Globus pallidus (tissue), 1 donor: Measurements from ENCODE around the gene CLTCL1.
"Not testable (repeated sequence)": the region's sequence is repeated elsewhere in the genome, so short reads cannot be mapped to it uniquely, and the experiment has no call there.

Experiments
- DNase-seq: peaks from one replicate; pipeline ENCODE4 v3.0.0-alpha.2; 2015; ENCODE audit warnings: low spot score

The CLTCL1 gene

DNA sequence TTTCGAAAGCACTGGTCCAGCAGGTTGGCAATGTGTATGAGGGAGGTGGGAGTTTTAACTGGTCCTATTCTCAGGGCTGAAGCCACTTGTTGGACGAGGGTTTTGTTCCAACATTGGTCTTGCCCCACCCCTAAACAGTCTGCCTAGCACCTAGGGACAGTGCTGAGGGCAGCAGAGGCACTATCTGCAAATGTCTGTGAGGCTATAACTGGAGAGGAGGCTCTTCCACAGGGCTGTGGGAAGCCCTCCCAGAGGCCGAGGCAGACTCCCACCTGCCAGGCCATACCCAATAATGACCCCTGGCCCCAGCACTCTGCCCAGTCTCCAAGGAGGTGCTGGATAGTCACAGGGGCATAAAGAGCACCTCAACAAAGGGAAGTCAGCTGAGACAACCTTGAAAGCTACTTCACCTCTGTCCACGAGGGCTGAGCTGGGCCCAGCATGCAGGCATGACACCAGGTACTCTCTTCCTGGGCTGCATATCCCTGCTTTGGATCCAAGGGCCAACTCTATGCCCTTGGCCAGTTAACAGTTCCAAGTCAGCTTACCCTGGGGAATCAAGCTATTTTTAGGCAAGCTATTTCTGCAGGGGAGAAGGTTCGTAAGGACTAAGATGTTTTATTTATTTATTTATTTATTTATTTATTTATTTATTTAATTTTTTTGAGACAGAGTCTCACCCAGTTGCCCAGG is 72.8 kb downstream of the CLTCL1 start:
- no peak for DNase-seq

DNA sequence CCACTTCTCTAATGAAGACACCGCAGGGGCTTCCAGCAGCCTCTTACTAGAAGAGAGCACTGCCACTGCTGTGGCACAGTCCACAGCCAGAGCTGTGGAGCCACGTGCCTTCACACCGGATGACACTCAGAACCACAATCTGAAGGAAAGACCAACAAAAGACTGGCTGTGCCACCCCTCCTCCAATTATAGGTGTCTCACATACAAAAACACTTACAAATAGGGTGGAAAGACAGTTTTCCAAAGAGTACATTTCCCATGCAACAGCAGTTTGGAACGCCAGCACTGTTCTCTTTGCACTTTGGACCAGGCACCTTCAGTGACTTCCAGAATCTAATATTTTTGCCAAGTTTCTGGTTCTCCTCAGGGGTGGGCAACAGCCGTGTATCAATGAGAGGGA is 74.9 kb downstream of the CLTCL1 start:
- DNase-seq, result no peak

DNA sequence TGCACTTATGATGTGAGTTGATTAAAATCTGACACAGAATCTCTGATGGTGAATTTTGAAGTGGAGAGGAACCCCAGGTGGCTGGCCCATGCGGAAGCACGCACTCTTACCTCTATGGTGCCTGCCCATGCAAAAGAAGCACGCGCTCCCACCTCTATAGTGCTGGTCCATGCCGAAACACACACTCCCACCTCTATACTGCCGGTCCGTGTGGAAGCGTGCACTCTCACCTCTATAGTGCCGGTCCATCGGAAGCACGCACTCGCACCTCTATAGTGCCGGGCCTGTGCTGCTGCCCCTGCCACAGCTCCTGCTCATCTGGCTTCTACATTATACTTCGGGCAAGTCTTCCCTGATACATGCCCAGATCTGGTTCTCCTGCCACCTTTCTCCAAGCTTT is 76.2 kb downstream of the CLTCL1 start:
- no peak for DNase-seq

DNA sequence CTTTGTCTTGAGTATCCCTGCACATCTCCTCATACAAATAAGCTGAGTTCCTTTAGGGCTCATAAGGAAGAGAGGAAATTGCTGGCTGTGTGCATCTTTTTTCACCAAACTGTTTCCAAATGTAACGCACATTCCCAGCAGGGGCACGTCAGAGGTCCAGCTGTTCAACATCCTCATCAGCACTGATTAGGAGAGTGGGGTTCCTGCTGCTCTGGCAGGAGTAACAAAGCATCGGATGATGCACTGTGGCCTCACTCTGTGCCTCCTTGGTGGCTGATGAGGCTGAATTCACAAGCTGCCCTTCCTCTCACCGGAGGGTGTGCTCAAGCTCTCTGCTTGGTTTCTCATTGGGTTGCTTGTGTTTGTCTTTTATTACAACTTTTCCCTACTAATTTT is 77.4 kb downstream of the CLTCL1 start:
- DNase-seq, result peak; percentile 15

DNA sequence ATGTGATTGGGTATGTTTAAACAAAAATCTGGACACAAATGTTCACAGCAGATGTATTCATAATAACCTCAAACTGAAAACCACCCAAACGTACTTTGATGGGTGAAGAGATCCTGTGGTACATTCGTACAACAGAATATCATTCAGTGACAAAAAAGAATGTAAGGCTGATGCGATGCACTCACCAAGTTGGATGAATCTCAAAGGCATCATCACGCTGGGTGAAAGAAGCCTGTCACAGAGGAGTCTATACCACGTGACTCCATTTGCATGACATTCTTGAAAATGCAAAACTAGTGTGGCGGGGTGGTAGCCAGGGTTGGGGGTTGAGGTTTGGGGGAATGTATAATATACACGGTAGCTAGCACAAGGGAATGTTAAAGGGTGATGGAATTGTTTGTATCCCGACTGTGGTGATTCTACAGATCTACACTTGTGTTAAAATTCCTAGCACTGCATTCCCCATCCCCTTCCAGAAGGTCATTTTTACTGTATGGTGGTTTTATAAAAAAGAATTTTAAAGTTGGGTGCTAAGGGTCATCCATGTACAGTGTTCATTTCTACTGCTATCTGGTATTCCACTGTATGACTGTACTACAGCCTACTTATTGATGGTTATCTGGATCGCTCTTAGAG is 78.0 kb downstream of the CLTCL1 start:
- DNase-seq, result peak; percentile 80

DNA sequence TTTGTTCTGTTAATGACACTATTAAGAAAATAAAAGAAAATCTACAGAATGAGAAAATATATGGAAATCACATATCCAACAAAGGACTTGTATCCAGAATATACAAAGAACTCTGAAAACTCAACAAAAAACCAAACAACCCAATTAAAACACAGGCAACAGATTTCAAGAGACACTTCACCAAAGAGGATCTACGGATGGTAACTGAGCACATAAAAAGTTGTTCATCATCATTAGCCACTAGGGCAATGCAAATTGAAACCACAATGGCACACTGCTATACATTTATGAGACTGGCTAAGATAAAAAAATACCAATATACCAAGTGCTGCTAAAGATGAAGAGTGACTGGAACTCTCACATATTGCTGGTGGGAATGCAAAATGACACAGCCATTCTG is 78.5 kb downstream of the CLTCL1 start:
- no peak for DNase-seq

DNA sequence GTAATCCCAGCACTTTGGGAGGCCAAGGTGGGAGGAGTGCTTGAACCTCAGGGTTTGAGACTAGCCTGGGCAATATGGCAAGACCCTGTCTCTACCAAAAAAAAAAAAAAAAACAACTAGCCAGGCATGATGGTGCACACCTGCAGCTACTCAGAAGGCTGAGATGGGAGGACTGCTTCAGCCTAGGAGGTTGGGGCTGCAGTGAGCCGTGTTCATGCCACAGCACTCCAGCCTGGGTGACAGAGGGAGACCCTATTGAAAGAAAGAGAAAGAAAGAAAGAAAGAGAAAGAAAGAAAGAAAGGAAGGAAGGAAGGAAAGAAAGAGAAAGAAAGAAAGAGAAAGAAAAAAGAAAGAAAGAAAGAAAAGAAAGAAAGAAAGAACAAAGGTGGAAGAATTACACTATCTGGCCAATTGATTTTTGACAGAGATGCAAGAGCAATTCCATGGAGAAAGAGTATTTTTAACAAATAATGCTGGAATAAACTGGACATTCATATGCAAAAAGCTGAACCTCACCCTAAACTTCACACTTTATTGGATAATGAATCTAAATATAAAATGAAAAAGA is 79.1 kb downstream of the CLTCL1 start:
- no peak for DNase-seq

DNA sequence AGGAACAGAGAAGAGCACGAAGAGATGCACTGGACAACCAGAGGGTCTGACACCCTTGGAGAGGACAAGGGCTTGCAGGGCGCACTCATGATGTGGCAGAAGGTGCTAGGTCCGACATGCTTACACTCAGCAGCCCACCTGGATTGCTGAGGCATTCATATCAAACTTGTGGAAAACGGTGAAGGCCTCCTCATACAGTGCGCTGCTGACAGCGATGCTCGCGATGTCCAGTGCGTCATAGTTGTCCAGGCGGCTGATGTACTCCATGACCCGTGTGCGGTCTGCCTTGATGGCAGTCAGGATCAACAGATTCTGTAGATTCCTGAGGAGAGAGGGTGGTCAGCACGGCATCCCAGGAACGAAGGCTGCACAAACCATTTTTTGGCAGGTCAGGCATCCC is 81.3 kb downstream of the CLTCL1 start:
- DNase-seq, result no peak

DNA sequence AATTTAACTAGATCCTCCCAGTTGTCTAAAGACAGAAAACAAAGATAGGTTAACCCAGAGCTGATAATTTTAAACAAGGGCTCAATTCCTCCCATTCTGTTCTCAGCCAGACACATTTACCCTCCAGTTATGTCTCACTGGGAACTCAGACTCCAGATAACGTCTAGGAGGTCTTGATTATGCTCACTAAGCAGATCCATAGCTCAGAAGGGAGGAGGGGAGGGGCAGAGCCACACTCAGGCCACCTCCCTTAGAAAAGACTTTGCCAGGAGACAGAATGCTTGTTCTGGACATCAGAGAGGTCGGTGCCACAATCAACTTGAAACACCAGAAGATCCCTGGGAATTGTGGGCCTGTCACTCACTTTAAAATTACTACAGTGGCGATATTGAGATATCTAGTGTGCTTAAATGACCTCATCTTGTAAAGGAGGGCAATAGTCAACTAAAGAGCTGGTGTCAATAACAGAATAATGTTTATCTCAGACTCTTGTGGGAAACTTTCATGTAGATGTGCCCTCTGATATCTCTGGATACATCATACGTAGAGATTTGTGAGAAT is 83.2 kb downstream of the CLTCL1 start:
- DNase-seq, result no peak

DNA sequence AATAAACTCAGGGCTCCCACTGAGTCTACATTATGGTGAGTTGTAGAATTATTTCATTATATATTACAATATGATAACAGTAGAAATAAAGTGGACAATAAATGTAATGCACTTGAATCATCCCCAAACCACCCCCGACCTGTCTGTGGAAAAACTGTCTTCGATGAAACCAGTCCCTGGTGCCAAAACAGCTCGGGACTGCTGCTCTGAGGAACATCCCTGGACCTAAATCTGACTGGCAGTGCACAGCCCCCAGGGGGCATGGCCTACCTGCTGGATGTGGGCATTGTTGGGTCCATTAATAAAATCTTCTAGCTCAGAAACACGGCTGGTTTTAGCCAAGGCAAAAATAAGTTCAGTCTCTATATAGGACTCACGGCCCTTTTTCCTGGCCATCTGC is 83.6 kb downstream of the CLTCL1 start:
- no peak for DNase-seq

DNA sequence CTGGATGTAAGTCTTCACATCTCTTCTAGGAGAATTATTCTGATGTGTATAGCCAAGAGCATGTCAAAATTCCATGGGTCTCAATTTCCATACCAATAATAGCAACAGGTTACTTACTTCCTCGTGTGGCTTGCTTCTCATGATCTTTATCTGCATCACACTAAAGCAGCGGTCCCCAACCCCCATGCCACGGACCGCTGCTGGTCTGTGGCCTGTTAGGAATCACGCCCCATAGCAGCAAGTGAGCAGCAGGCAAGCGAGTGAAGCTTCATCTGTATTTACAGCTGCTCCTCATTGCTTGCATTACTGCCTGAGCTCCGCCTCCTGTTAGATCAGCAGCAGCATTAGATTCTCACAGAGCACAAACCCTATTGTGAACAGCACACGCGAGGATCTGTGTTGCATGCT is 84.1 kb downstream of the CLTCL1 start:
- DNase-seq, result peak; percentile 29

DNA sequence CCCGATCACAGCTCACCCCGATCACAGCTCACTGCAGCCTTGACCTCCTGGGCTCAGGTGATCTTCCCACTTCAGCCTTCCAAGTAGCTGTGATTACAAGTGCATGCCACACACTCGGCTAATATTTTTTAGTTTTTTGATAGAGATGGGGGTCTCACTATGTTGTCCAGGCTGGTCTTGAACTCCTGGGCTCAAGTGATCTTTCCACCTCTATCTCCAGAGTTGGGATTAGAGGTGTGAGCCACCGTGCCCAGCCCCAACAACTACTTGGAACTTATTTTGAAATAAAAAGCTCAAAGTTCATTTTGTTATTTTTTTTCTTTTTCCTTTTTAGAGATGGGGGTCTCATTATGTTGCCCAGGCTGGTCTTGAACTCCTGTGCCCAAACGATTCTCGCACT is 85.2 kb downstream of the CLTCL1 start:
- DNase-seq, result no peak

DNA sequence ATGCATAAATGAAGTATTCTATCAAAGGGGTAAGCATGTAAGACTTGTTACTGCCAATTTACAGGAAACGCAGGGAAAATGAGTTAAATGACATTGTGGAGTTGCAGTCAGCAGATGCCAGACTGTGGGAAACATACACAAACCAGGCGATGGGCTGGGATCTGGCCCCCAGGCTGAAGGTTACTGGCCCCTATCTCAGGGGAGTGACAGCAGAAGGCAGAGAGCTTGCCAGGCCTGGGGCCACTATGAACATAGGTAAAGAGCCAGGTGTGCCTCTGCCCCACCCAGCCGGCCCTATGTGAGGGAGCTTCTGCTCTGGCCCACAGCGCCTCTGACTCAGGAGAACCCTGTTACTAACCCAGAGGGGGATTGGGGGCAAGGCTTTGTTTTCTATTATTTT is 86.9 kb downstream of the CLTCL1 start:
- no peak for DNase-seq

DNA sequence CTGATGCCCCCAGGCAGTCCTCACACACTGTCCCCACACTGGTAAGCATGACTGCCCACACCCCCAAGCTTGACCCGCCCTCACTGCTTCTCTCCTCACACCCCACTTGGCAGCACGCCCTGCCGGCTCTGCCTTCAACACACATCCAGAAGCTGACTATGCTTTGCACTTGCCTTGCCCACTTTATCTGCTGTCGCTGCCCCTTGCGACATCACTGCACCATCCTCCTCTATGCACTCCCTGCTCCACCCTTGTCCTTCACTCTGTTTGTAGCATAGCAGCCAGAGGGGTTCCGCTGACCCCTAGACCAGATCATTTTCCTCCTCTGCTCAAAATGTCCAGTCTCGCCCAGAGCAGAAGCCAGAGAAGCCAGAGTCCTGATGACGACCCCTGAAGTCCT is 87.7 kb downstream of the CLTCL1 start:
- DNase-seq, result no peak

DNA sequence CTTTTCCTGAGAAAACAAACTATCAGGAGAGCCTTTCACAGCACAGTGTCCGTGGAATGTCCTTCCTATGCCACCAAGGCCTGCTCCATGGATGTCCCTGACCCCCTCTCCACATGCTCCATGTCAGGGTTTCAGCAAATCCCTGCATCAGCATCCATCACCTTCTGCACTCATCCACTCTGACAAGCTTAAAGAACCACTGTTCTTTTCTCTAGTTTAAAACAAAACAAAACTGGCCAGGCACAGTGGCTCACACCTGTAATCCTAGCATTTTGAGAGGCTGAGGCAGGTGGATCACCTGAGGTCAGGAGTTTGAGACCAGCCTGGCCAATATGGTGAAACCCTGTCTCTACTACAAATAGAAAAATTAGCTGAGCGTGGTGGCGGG is 88.7 kb downstream of the CLTCL1 start:
- DNase-seq, result not testable (repeated sequence)

DNA sequence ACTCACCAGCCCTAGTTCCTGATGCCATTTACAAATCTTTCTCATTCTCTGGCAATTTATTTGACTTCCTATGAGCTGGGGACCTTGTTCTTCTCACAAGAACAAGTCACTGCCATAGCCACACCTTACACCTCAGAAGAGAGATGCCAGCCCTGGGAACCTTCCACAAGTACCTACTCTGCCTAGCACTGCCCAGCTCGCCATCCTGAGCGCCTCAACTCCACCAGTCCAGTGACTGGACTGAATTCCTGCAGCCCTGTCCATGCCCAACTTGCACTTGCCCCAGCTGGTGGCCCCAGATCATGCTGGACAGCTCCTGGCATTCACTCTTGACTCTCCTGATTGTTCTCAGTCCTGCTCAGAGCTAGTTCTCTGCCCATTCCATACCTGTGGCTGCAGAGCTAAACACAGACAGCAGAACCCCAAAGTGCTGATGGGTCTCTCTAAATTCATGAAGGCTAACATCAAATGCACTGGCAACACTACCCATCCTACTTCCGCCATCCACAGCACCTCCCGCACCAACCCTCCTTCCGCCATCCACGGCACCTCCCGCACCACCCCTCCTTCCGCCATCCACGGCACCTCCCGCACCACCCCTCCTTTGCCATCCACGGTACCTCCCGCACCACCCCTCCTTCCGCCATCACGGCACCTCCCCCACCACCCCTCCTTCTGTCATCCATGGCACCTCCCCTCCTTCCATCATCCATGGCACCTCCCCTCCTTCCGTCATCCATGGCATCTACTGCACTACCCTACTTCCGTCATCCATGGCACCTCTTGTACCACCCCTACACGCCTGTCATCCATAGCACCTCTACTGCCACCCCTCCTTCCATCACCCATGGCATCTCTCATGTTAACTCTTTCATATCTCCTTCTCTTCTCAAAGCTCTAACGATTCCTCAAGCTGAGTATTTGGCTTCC is 89.4 kb downstream of the CLTCL1 start:
- no peak for DNase-seq

DNA sequence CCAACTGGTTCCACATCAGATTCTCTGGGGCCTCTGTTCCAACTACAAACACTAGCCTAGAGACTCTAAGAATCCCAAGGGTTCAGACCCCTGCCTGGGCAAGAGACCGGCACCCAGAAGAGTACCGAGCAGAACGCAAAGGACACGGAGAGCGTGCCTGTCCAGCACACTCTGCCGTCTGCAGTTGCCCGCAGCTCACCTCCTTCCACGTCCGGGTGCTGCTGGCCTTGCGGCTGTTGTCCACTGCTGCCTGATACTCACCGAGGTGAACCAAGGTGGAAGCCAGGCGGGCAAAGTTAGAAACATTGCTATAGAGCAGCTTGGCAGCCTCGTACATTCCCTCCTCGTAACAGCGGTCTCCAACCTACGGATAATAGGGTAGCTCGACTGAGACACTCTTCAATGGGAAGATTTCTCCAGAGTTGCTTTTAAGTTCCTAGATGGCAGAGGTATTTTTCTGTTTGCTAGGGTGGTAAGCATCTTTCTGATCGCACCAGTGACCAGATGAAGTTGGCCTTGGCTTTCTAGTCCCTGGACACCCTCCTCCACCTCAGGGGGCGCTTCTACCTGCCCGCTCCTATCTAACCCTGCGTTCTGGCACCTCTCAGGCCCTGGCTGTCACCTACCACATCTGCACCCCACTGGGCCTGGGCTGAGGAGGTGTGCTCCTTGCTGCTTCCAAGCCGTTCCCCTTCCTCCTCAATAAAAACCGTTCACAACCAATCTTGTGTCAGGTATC is 90.2 kb downstream of the CLTCL1 start:
- DNase-seq, result no peak

DNA sequence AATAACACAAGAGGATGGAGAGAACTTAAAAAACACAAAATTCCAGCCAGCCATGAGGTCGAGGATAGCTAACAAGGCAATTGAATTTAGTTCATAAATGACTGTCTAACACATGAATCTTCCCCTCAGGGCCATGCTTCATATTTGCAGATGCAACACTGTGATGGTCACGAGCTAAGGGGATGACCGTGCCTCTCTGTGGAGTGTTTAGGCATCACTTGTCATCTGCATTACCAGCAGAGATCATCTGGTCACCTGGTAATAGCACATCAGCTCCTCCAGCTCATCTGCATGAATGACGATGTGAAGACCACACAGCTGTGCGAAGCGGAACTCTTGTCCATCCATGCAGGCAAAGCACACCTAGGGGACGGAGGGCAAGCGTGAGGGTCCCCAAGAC is 92.0 kb downstream of the CLTCL1 start:
- DNase-seq, result no peak

DNA sequence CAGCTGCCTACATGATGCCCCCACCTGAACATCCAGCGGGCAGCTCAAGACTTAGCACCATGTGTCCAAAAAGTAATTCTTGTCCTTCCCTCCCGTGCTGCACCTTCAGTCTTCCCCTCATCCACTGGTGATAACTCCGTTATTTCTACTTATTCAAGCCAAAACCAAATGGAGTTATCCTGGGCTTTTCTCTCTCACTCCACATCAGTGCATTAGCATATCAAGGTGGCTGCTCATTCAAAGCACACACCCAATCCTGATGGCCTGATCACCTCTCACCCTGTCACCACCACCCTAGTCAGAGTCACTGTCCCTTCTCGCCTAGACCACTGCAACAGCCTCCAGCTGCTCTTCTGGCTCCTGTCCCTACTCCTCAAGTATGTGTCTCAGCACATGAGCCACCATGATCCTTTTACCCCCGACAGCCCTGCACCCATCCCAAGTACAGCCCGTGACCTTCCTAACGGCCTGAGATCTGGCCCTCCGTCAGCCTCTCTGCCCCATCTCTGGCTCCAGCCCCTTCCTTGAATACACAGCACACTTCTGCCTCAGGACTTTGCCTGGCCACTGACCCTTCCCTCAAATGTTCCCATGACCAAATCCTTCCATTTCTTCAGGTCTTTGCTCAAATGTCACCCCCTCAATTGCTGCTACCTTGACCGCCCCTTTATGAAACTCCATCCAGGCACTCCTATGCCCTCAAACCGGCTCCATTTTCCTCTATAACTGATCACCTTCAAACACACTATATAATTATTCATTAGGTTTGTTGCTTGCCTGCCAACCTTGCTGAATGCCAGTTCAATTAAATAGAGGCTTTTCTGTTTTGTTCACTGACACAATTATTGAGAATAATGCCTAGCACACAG is 93.3 kb downstream of the CLTCL1 start:
- DNase-seq, result no peak

DNA sequence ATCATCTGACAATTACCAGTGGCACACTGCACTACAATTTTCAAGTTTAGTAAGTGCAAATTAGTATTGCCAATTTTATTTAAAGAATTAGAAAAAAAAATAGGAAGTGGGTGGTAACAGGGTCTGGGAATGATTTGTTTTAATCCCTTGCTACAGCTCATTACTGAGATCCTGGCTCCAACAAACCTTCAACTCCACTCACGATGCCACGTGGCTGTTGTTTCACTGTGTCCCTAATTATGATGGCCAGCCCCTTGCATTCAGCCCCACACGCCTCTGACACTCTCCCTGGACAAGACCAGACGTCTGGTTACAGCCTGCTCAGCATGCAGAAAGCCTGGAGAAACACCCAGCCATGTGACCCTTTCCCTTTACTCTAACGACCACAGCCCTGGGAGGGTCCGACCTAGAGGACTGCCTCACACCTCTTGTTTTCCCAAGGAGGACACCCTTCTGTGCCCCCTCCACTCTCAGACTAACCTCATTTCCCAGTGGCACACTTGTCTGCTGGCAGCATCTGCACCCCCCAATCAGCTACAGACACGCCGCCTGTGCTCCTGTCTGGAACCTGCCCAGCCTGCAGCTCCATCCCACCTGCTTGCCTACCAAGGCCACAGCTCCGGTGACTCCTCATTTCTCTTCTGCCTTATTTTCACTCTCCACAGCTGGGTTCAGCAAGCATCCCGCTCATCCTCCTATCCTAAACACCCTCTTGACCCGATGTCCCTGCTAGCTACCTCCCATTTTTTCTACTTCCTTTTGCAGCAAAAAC is 94.5 kb downstream of the CLTCL1 start:
- no peak for DNase-seq
